Measurements from ENCODE around the gene OR2T35.
"Not testable (repeated sequence)": the region's sequence is repeated elsewhere in the genome, so short reads cannot be mapped to it uniquely, and the experiment has no call there.

DNA sequence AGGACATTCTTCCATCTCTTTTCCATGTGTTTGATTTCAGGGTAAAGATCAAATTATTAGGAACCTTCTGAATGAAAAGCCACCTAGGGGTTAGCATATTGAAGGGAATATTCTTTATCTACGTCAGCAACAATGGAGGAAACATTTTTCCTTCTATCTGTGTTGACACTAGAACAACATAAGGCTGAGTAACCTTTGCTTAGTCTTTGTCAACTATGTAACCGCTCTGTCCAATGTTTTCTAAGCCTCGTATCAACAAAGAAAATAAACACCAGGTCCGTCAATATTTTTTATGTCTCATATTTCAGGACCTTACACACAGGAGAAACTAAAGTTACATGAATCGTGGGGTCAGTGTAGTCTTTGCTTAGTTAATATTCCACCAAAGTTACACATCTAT lies 8.5 kb downstream of the OR2T35 start:
- not testable (repeated sequence) for TF ChIP-seq CTCF (tag by site-specific recombination; IDR thresholded peaks at IDR 0.05); HIC1 (tag by site-specific recombination; IDR thresholded peaks at IDR 0.05); ZNF530 (tag by site-specific recombination; IDR thresholded peaks at IDR 0.05; ENCODE audit: low read depth); SCRT1 (tag by site-specific recombination; IDR thresholded peaks at IDR 0.05; ENCODE audit: borderline replicate concordance); ZSCAN23 (tag by site-specific recombination; IDR thresholded peaks at IDR 0.05)

Measured in HEK293 (cell line).